ENCODE results near the gene RAVER2.

RAVER2 gene

DNA sequence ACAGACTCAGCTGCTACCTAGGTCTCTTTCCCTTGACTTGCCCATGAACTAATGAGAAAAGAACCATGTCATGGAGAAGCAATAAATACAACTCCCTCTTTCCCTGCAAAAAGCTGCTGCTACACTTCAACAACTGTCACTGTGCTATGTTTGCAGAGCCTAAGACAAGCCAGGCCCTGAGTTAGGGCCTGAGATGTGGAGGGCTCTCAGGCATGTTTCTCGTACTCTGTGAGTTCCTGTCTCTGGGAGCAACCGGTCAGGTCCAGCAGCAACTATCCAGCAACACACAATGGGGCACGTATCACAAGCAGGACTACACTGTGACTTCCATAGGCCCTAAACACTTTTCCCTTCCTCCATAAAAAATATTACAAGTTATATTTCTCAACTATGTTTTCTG, 129.8 kb downstream of the RAVER2 start:
- DNase-seq (ENCODE audit: insufficient read length, low spot score) (no peak), FAIRE-seq (no peak)

- FAIRE-seq (no peak), DNase-seq (ENCODE audit: insufficient read length, low spot score) (no peak)
These were observed 130.2 kb downstream of the RAVER2 start for GRCh38 chr1:64875101-64875500.

- DNase-seq (ENCODE audit: insufficient read length, low spot score) (no peak), FAIRE-seq (no peak)
These were observed 130.7 kb downstream of the RAVER2 start for GRCh38 chr1:64875606-64876005.

DNA sequence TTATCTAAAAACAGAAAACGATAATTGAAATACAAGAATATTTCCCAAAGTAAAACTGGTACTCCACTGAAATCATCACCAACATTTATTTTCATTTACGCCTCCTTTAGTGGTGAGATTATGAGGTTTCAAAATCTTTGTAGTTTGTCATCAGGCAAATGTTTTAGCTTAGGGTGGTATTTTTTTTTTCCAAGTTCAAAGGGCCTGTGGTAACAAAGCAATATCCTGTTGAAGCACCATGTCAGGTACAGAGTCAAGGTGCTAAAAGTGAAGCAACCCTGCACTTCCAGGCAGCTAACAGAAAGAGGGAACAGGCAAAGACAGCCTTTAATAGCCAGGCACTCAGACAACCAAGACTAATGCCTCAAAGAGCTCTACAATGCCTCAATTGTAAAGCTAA, 132.3 kb downstream of the RAVER2 start:
- FAIRE-seq (no peak), DNase-seq (ENCODE audit: insufficient read length, low spot score) (no peak)

- FAIRE-seq: no peak
- no peak for DNase-seq (ENCODE audit: insufficient read length, low spot score)
These were observed 132.7 kb downstream of the RAVER2 start for GRCh38 chr1:64877598-64877997.

DNA sequence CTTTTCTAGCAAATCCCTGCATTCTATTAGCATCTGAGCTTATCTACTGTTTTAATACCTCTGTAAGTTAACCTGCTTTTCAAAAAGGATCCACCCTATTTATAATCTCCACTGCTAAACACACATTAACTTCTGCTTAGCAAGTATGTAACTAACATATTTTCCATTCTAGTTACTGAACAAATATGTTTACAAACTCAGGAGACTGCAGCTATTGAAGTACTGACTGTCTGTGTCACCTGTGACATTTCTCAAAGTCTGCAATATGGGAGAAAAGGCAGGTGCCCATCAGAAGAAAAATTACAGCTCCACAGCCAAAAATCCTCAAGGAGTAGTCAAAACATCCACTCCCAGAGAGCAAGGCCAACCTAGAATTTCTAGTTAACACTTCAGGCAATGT, 133.2 kb downstream of the RAVER2 start:
- no peak for FAIRE-seq

DNA sequence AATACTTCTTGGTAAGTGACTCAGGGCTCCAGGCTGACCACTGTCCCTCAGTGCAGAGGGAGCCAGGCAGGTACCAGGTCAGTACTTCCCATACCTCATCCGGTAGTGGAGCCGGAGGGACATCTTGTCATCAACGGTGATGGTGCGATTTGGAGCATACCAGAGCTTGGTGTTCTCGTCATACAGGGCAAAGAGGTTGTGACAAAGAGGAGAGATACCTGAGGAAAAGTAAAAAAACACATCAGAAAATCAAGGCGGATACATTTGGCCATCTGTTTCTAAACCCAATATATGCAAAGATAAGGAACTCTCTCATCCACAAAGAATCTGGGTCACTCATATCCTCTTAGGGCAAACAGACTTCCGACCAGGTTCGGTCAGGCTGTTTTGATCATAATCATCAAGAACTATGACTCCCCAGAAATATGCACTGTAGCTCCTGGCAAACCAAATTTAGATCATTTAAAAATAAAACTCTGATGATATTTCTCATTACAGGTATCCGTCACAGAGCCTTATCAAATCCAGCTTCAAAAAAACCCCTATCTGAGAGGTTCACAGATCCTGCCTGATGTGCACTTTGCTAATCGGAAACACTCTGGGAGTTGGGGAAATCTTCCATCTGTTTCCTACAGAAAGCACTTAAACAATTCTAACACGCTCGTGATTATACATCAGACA, 134.2 kb downstream of the RAVER2 start:
- FAIRE-seq (no peak), DNase-seq (ENCODE audit: insufficient read length, low spot score) (no peak)

More for the DNA sequence above, 133.2 kb downstream of the RAVER2 start:
- DNase-seq (ENCODE audit: insufficient read length, low spot score): no peak

- no peak for FAIRE-seq
- DNase-seq (ENCODE audit: insufficient read length, low spot score): no peak
These were observed 135.6 kb downstream of the RAVER2 start for GRCh38 chr1:64880449-64880848.

- no peak for FAIRE-seq
- no peak for DNase-seq (ENCODE audit: insufficient read length, low spot score)
These were observed 136.4 kb downstream of the RAVER2 start for GRCh38 chr1:64881281-64881680.
